WERI-Rb-1 (cell line): ENCODE data around the gene CECR2.

Source experiments
- DNase-seq: peaks from one replicate; pipeline ENCODE4 v3.0.0-alpha.2; 2020
- H3K27ac ChIP-seq: fragments of 250-450 bp; sonication (Bioruptor Pico); 2 replicates; pipeline ENCODE4 v1.5.1; 2020; ENCODE audit warnings: mild to moderate bottlenecking, moderate library complexity
- H3K27me3 ChIP-seq: fragments of 250-450 bp; sonication (Bioruptor Pico); 2 replicates; pipeline ENCODE4 v1.5.1; 2021; ENCODE audit warnings: mild to moderate bottlenecking, low read depth, moderate library complexity; ENCODE audit not compliant: insufficient read depth, severe bottlenecking
- H3K36me3 ChIP-seq: fragments of 250-450 bp; sonication (Bioruptor Pico); 2 replicates; pipeline ENCODE4 v1.5.1; 2020; ENCODE audit warnings: mild to moderate bottlenecking, moderate library complexity
- H3K4me3 ChIP-seq: 2 replicates; pipeline ENCODE4 v1.5.1; 2011; ENCODE audit warnings: low read depth, mild to moderate bottlenecking, control low read depth, low read length
- H3K9me3 ChIP-seq: fragments of 250-450 bp; sonication (Bioruptor Pico); 2 replicates; pipeline ENCODE4 v1.5.1; 2021; ENCODE audit warnings: mild to moderate bottlenecking, moderate library complexity; ENCODE audit not compliant: severe bottlenecking
- TF ChIP-seq, protein P1 (sequence below): IDR thresholded peaks from 2 replicates; pipeline ENCODE4 v1.5.1; 2011; ENCODE audit warnings: low read depth, mild to moderate bottlenecking, control low read depth, inconsistent platforms, low read length

The CECR2 gene

GRCh38 chr22:17334059-17334458 lies 35.2 kb upstream of the CECR2 start:
- TF ChIP-seq, protein P1, sequence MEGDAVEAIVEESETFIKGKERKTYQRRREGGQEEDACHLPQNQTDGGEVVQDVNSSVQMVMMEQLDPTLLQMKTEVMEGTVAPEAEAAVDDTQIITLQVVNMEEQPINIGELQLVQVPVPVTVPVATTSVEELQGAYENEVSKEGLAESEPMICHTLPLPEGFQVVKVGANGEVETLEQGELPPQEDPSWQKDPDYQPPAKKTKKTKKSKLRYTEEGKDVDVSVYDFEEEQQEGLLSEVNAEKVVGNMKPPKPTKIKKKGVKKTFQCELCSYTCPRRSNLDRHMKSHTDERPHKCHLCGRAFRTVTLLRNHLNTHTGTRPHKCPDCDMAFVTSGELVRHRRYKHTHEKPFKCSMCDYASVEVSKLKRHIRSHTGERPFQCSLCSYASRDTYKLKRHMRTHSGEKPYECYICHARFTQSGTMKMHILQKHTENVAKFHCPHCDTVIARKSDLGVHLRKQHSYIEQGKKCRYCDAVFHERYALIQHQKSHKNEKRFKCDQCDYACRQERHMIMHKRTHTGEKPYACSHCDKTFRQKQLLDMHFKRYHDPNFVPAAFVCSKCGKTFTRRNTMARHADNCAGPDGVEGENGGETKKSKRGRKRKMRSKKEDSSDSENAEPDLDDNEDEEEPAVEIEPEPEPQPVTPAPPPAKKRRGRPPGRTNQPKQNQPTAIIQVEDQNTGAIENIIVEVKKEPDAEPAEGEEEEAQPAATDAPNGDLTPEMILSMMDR: no peak
- no peak overlapping the region for H3K4me3 ChIP-seq
- DNase-seq: no peak
- H3K27ac ChIP-seq: no peak overlapping the region
- no peaks in the 10 kb centered on the region for H3K9me3 ChIP-seq
- no peaks in the 10 kb centered on the region for H3K27me3 ChIP-seq
- H3K36me3 ChIP-seq: no peaks in the 10 kb centered on the region

DNA sequence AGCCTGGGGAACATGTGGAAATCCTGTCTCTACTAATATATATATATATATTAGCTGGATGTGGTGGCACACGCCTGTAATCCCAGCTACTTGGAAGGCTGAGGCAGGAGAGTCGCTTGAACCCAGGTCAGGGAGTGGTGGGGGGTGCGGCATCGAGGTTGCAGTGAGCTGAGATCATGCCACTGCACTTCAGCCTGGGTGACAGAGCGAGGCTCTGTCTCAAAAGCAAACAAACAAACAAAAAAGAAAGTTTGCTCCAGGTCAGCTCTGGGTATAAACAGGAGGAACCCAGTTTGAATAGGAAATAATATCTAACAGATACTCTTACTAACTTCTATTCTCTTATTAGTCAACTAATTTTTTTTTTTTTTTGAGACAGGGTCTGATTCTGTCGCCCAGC lies 34.3 kb upstream of the CECR2 start:
- Histone ChIP-seq H3K27me3 (no peaks in the 10 kb centered on the region), H3K9me3 (no peaks in the 10 kb centered on the region), H3K27ac (no peak overlapping the region), H3K4me3 (no peak overlapping the region), H3K36me3 (no peaks in the 10 kb centered on the region)
- DNase-seq: no peak
- TF ChIP-seq, protein P1: no peak

- Histone ChIP-seq H3K9me3 (no peaks in the 10 kb centered on the region), H3K36me3 (no peaks in the 10 kb centered on the region), H3K4me3 (no peak overlapping the region), H3K27ac (no peak overlapping the region), H3K27me3 (no peaks in the 10 kb centered on the region)
- DNase-seq: no peak
- TF ChIP-seq, protein P1: no peak
Measured at GRCh38 chr22:17336061-17336460, 33.2 kb upstream of the CECR2 start.

GRCh38 chr22:17337639-17338038 lies 31.6 kb upstream of the CECR2 start:
- no peak overlapping the region for H3K4me3 ChIP-seq
- TF ChIP-seq, protein P1: no peak
- DNase-seq: no peak
- H3K9me3 ChIP-seq: no peaks in the 10 kb centered on the region
- no peaks in the 10 kb centered on the region for H3K36me3 ChIP-seq
- H3K27ac ChIP-seq: no peak overlapping the region
- H3K27me3 ChIP-seq: no peaks in the 10 kb centered on the region

GRCh38 chr22:17339095-17339693 lies 30.1 kb upstream of the CECR2 start:
- no peak for DNase-seq
- Histone ChIP-seq H3K27ac (no peak overlapping the region), H3K4me3 (no peak overlapping the region), H3K27me3 (no peaks in the 10 kb centered on the region), H3K9me3 (no peaks in the 10 kb centered on the region), H3K36me3 (no peaks in the 10 kb centered on the region)
- TF ChIP-seq, protein P1: no peak

GRCh38 chr22:17342361-17342760 lies 26.9 kb upstream of the CECR2 start:
- Histone ChIP-seq H3K4me3 (no peak overlapping the region), H3K9me3 (no peaks in the 10 kb centered on the region), H3K27me3 (no peaks in the 10 kb centered on the region), H3K27ac (no peak overlapping the region), H3K36me3 (no peaks in the 10 kb centered on the region)
- TF ChIP-seq, protein P1: no peak
- no peak for DNase-seq
